ENCODE results near the gene CIZ1.
A peak's percentile ranks its signal among the peaks of the same experiment; 100 is the strongest.

DNA sequence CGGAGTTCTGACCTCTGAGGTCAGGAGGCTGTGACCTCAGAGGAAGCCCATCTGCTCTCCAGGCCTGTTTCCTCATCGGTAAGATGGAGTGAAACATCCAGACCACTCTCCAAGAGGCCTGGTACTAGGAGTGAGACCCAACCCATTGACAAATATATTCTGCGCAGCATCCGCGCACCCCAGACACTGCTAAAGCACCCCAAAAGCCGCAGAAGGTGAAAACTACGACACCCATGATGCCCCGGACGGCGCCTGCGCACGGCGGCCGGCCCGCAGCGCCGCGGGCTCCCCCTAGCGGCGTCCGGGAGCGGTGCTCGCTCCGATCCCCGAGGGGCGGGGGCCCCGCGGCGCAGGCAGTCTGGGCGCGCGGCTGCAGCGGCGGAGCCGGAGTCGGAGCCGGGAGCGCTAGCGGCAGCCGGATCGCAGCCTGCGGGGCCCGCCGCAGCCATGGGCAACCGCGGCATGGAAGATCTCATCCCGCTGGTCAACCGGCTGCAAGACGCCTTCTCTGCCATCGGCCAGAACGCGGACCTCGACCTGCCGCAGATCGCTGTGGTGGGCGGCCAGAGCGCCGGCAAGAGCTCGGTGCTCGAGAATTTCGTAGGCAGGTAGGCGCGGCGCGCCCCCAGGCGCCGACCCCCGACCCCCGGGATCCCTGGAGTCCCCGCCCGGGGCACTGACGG lies 11.8 kb upstream of the CIZ1 start, which contains the start of gene DNM1:
- TF ChIP-seq, protein P1, sequence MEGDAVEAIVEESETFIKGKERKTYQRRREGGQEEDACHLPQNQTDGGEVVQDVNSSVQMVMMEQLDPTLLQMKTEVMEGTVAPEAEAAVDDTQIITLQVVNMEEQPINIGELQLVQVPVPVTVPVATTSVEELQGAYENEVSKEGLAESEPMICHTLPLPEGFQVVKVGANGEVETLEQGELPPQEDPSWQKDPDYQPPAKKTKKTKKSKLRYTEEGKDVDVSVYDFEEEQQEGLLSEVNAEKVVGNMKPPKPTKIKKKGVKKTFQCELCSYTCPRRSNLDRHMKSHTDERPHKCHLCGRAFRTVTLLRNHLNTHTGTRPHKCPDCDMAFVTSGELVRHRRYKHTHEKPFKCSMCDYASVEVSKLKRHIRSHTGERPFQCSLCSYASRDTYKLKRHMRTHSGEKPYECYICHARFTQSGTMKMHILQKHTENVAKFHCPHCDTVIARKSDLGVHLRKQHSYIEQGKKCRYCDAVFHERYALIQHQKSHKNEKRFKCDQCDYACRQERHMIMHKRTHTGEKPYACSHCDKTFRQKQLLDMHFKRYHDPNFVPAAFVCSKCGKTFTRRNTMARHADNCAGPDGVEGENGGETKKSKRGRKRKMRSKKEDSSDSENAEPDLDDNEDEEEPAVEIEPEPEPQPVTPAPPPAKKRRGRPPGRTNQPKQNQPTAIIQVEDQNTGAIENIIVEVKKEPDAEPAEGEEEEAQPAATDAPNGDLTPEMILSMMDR (conservative IDR thresholded peaks at IDR 0.05): peak; percentile 100
- no peak for TF ChIP-seq ZFX (IDR thresholded peaks at IDR 0.05)

Measured in C4-2B (cell line).